ENCODE results near the gene KREMEN1.

DNA sequence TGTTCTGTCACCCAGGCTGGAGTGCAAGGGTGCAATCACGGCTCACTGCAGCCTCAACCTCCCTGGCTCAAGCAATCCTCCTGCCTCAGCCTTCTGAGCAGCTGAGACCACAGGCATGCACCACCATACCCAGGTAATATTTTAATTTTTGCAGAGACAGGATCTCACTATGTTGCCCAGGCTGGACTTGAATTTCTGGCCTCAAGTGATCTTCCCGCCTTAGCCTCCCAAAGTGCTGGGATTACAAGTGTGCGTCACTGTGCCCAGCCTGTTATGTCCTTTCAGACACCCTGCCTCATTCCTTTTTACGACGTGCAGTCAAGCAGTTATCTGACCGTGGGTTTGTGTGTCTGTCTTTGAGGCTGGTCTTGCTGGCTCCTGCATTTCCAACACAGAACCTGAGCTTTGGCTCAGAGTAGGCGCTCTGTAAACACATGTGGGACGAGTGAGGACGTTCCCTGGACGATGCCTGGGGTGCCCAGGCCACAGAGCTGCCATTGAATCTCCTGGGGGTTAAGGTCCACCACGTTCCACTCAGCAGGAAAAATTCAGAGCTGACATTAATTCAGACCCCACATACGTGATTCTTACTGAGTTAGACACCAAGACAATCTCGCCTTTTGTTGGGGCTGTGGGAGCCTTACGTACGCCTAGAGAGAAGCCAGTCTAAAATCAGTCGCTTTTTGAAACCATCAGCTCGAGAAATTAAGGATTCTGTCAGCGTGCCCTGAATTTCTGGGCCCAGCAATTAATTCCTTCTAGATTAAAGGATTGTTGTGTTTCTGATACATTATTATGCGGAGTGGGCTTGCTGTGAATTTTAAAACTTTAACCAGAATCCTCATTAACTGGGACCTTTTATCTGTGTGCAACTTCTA is 111.4 kb downstream of the KREMEN1 start:
- TF ChIP-seq, protein P1, sequence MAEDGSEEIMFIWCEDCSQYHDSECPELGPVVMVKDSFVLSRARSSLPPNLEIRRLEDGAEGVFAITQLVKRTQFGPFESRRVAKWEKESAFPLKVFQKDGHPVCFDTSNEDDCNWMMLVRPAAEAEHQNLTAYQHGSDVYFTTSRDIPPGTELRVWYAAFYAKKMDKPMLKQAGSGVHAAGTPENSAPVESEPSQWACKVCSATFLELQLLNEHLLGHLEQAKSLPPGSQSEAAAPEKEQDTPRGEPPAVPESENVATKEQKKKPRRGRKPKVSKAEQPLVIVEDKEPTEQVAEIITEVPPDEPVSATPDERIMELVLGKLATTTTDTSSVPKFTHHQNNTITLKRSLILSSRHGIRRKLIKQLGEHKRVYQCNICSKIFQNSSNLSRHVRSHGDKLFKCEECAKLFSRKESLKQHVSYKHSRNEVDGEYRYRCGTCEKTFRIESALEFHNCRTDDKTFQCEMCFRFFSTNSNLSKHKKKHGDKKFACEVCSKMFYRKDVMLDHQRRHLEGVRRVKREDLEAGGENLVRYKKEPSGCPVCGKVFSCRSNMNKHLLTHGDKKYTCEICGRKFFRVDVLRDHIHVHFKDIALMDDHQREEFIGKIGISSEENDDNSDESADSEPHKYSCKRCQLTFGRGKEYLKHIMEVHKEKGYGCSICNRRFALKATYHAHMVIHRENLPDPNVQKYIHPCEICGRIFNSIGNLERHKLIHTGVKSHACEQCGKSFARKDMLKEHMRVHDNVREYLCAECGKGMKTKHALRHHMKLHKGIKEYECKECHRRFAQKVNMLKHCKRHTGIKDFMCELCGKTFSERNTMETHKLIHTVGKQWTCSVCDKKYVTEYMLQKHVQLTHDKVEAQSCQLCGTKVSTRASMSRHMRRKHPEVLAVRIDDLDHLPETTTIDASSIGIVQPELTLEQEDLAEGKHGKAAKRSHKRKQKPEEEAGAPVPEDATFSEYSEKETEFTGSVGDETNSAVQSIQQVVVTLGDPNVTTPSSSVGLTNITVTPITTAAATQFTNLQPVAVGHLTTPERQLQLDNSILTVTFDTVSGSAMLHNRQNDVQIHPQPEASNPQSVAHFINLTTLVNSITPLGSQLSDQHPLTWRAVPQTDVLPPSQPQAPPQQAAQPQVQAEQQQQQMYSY (CRISPR knock-in tag; IDR thresholded peaks at IDR 0.05) = no peak
- TF ChIP-seq, protein P2, sequence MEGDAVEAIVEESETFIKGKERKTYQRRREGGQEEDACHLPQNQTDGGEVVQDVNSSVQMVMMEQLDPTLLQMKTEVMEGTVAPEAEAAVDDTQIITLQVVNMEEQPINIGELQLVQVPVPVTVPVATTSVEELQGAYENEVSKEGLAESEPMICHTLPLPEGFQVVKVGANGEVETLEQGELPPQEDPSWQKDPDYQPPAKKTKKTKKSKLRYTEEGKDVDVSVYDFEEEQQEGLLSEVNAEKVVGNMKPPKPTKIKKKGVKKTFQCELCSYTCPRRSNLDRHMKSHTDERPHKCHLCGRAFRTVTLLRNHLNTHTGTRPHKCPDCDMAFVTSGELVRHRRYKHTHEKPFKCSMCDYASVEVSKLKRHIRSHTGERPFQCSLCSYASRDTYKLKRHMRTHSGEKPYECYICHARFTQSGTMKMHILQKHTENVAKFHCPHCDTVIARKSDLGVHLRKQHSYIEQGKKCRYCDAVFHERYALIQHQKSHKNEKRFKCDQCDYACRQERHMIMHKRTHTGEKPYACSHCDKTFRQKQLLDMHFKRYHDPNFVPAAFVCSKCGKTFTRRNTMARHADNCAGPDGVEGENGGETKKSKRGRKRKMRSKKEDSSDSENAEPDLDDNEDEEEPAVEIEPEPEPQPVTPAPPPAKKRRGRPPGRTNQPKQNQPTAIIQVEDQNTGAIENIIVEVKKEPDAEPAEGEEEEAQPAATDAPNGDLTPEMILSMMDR (IDR thresholded peaks at IDR 0.05 in 2 of 3, conservative IDR thresholded peaks at IDR 0.05 in 1 of 3; ENCODE audit: control insufficient read depth in 2 of 3, extremely low read depth in 1 of 3, insufficient read depth in 1 of 3, low read depth in 3 of 3, low read length in 3 of 3) = no peak
- TF ChIP-seq MEF2B (IDR thresholded peaks at IDR 0.05; ENCODE audit: partially characterized antibody, poor library complexity, severe bottlenecking) = no peak
